WTC11 (cell line): ENCODE measurements around the gene PLAAT3. TPM values are rescaled to one million over a fixed set of nuclear protein-coding genes. Genes with fewer than 3 reads are reported as not detected.

Experiments
- ATAC-seq: fragments of 200-7000 bp; cut with Tn5 transposase; 2 replicates; pipeline ENCODE4 v1.10.0; 2021; ENCODE audit warnings: mild to moderate bottlenecking, moderate library complexity
- CTCF ChIA-PET: fragments of 300-600 bp; sonication (Branson Sonifier 250); formaldehyde crosslinking; loops from one replicate; lab custom pipeline; 2021; ENCODE audit warnings: antibody characterized with exemption; lab: Charles Lee
- POLR2A ChIA-PET: fragments of 350-600 bp; sonication (Branson Sonifier 250); formaldehyde crosslinking; loops from one replicate; lab custom pipeline; 2021; ENCODE audit warnings: antibody characterized with exemption; lab: Charles Lee
- DNase-seq: peaks from one replicate; pipeline ENCODE4 v3.0.0; 2021; ENCODE audit warnings: low spot score
- H3K27ac Mint-ChIP-seq: 2 replicates; pipeline ENCODE4 v1.8.0; 2021; ENCODE audit warnings: mixed read lengths
- H3K27me3 Mint-ChIP-seq: 2 replicates; pipeline ENCODE4 v1.8.0; 2021; ENCODE audit warnings: low read depth, mild to moderate bottlenecking, moderate library complexity, mixed read lengths
- H3K36me3 Mint-ChIP-seq: 2 replicates; pipeline ENCODE4 v1.8.0; 2021; ENCODE audit warnings: mixed read lengths
- H3K4me1 Mint-ChIP-seq: 2 replicates; pipeline ENCODE4 v1.8.0; 2022; ENCODE audit warnings: mixed read lengths
- H3K4me3 Mint-ChIP-seq: 2 replicates; pipeline ENCODE4 v1.8.0; 2021; ENCODE audit warnings: mild to moderate bottlenecking, moderate library complexity, mixed read lengths
- H3K9me3 Mint-ChIP-seq: 2 replicates; pipeline ENCODE4 v1.8.0; 2021; ENCODE audit warnings: mixed read lengths
- ATF1 ChIP-seq: sonication (generic); formaldehyde crosslinking; IDR thresholded peaks from 2 replicates; pipeline ENCODE4 v1.8.1; 2023; ENCODE audit warnings: mild to moderate bottlenecking, moderate library complexity, missing genetic modification reagents
- CBFB ChIP-seq: sonication (generic); formaldehyde crosslinking; IDR thresholded peaks from 2 replicates; pipeline ENCODE4 v1.8.1; 2022; ENCODE audit warnings: mild to moderate bottlenecking, low read depth, missing genetic modification reagents
- CREB1 ChIP-seq: sonication (generic); formaldehyde crosslinking; IDR thresholded peaks from 2 replicates; pipeline ENCODE4 v1.8.0; 2023; ENCODE audit warnings: mild to moderate bottlenecking, missing genetic modification reagents
- FOXJ3 ChIP-seq: sonication (generic); formaldehyde crosslinking; IDR thresholded peaks from 2 replicates; pipeline ENCODE4 v1.9.0; 2021; ENCODE audit warnings: missing genetic modification reagents, mild to moderate bottlenecking, borderline replicate concordance
- FOXK1 ChIP-seq: sonication (generic); formaldehyde crosslinking; IDR thresholded peaks from 2 replicates; pipeline ENCODE4 v1.8.0; 2022; ENCODE audit warnings: mild to moderate bottlenecking, moderate library complexity, missing genetic modification reagents
- FOXP1 ChIP-seq: sonication (generic); formaldehyde crosslinking; IDR thresholded peaks from 2 replicates; pipeline ENCODE4 v1.8.0; 2022; ENCODE audit warnings: missing genetic modification reagents, mild to moderate bottlenecking, moderate library complexity, borderline replicate concordance
- GRHL2 ChIP-seq: fragments of 250-450 bp; sonication (Bioruptor Pico); IDR thresholded peaks from 2 replicates; pipeline ENCODE4 v1.8.0; 2022; ENCODE audit warnings: mild to moderate bottlenecking, moderate library complexity; ENCODE audit not compliant: insufficient replicate concordance, severe bottlenecking
- JUN ChIP-seq: sonication (generic); formaldehyde crosslinking; IDR thresholded peaks from 2 replicates; pipeline ENCODE4 v1.8.0; 2023; ENCODE audit warnings: mild to moderate bottlenecking, missing genetic modification reagents
- NFATC4 ChIP-seq: fragments of 250-450 bp; sonication (Bioruptor Pico); IDR thresholded peaks from 2 replicates; pipeline ENCODE4 v1.9.0; 2021; ENCODE audit warnings: mild to moderate bottlenecking
- NR2C2 ChIP-seq: sonication (generic); formaldehyde crosslinking; IDR thresholded peaks from 2 replicates; pipeline ENCODE4 v1.8.0; 2022; ENCODE audit warnings: mild to moderate bottlenecking, missing genetic modification reagents
- NR3C1 ChIP-seq: sonication (generic); formaldehyde crosslinking; conservative IDR thresholded peaks from 2 replicates; pipeline ENCODE4 v1.8.1; 2023; ENCODE audit warnings: low read depth, mild to moderate bottlenecking, missing genetic modification reagents
- RELA ChIP-seq: sonication (generic); formaldehyde crosslinking; IDR thresholded peaks from 2 replicates; pipeline ENCODE4 v1.8.1; 2022; ENCODE audit warnings: missing genetic modification reagents, mild to moderate bottlenecking, borderline replicate concordance
- SOX15 ChIP-seq: fragments of 250-450 bp; sonication (Bioruptor Pico); IDR thresholded peaks from 2 replicates; pipeline ENCODE4 v1.9.0; 2021; ENCODE audit warnings: mild to moderate bottlenecking
- SP1 ChIP-seq: sonication (generic); formaldehyde crosslinking; conservative IDR thresholded peaks from 2 replicates; pipeline ENCODE4 v1.8.1; 2022; ENCODE audit warnings: missing genetic modification reagents
- TCF7 ChIP-seq: sonication (generic); formaldehyde crosslinking; IDR thresholded peaks from 2 replicates; pipeline ENCODE4 v1.8.0; 2022; ENCODE audit warnings: mild to moderate bottlenecking, low read depth, missing genetic modification reagents, moderate library complexity
- TEAD1 ChIP-seq: sonication (generic); formaldehyde crosslinking; IDR thresholded peaks from 2 replicates; pipeline ENCODE4 v1.8.0; 2022; ENCODE audit warnings: mild to moderate bottlenecking, missing genetic modification reagents
- TEAD4 ChIP-seq: sonication (generic); formaldehyde crosslinking; IDR thresholded peaks from 2 replicates; pipeline ENCODE4 v1.8.0; 2022; ENCODE audit warnings: mild to moderate bottlenecking, missing genetic modification reagents
- ZBTB21 ChIP-seq: sonication (generic); formaldehyde crosslinking; IDR thresholded peaks from 2 replicates; pipeline ENCODE4 v1.8.1; 2023; ENCODE audit warnings: mild to moderate bottlenecking, missing genetic modification reagents, borderline replicate concordance
- ZNF138 ChIP-seq: sonication (generic); formaldehyde crosslinking; conservative IDR thresholded peaks from 2 replicates; pipeline ENCODE4 v1.8.1; 2022; ENCODE audit warnings: mild to moderate bottlenecking, moderate library complexity, missing genetic modification reagents
- ZNF263 ChIP-seq: sonication (generic); formaldehyde crosslinking; IDR thresholded peaks from 2 replicates; pipeline ENCODE4 v1.8.1; 2022; ENCODE audit warnings: low read depth, mild to moderate bottlenecking, moderate library complexity, missing genetic modification reagents
- ZNF416 ChIP-seq: fragments of 250-450 bp; sonication (Bioruptor Pico); IDR thresholded peaks from 2 replicates; pipeline ENCODE4 v1.9.0; 2021; ENCODE audit warnings: mild to moderate bottlenecking, inconsistent platforms
- ZNF423 ChIP-seq: fragments of 250-450 bp; sonication (Bioruptor Pico); IDR thresholded peaks from 2 replicates; pipeline ENCODE4 v2.1.2; 2022; ENCODE audit warnings: mild to moderate bottlenecking, moderate library complexity
- total RNA-seq: library from RNA; stranded (reverse); gene quantifications from 3 replicates; pipeline ENCODE4 v1.2.3, GENCODE V29; 2021
- TF ChIP-seq, protein P1 (sequence below): sonication (generic); formaldehyde crosslinking; conservative IDR thresholded peaks from 2 replicates; pipeline ENCODE4 v1.8.1; 2023; ENCODE audit warnings: mild to moderate bottlenecking, low read depth, missing genetic modification reagents, moderate library complexity
- TF ChIP-seq, protein P2 (sequence below): fragments of 250-450 bp; sonication (Bioruptor Pico); IDR thresholded peaks from 2 replicates; pipeline ENCODE4 v1.9.0; 2021; ENCODE audit warnings: mild to moderate bottlenecking
- TF ChIP-seq, protein P3 (sequence below): sonication (generic); formaldehyde crosslinking; IDR thresholded peaks from 2 replicates; pipeline ENCODE4 v1.8.0; 2022; ENCODE audit warnings: mild to moderate bottlenecking, missing genetic modification reagents
- TF ChIP-seq, protein P4 (sequence below): sonication (generic); formaldehyde crosslinking; IDR thresholded peaks from 2 replicates; pipeline ENCODE4 v1.8.1; 2022; ENCODE audit warnings: mild to moderate bottlenecking, missing genetic modification reagents, moderate library complexity, borderline replicate concordance
- TF ChIP-seq, protein P5 (sequence below): sonication (generic); formaldehyde crosslinking; IDR thresholded peaks from 2 replicates; pipeline ENCODE4 v1.8.1; 2022; ENCODE audit warnings: missing genetic modification reagents, borderline replicate concordance

The PLAAT3 gene
- total RNA-seq, 1 experiment from 2014 or later = 160 TPM

DNA sequence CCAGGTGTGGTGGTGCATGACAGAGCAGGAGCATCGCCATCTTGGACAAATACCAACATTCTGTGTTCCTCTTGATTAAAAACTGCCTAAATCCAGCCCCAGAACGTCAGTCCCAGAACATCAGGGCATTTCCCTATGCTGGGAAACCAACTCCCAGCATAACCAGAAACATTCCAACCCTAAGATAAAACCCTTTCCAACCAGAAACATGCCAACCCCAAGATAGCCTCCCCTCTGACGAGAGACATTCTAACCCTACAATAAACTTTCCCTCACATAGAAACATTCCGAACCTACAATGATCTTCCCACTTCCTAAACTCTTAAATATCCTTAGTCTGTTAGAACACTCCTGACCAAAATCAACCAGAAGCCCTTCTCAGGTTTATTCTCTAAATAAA is 66.1 kb downstream of the PLAAT3 start:
- POLR2A ChIA-PET = no interaction called here
- TF ChIP-seq ZBTB21 (CRISPR knock-in tag) (no peak), NR2C2 (no peak), ZNF263 (CRISPR knock-in tag) (no peak), CBFB (no peak), FOXK1 (CRISPR knock-in tag) (no peak), ZNF138 (CRISPR knock-in tag) (no peak), TEAD4 (no peak), JUN (CRISPR knock-in tag) (no peak), NR3C1 (CRISPR knock-in tag) (no peak), RELA (CRISPR knock-in tag) (no peak), TEAD1 (CRISPR knock-in tag) (no peak), SP1 (CRISPR knock-in tag) (no peak), CREB1 (no peak), FOXP1 (CRISPR knock-in tag) (no peak), ATF1 (CRISPR knock-in tag) (no peak), TCF7 (no peak), ZNF416 (CRISPR knock-in tag) (no peak)
- TF ChIP-seq, protein P1, sequence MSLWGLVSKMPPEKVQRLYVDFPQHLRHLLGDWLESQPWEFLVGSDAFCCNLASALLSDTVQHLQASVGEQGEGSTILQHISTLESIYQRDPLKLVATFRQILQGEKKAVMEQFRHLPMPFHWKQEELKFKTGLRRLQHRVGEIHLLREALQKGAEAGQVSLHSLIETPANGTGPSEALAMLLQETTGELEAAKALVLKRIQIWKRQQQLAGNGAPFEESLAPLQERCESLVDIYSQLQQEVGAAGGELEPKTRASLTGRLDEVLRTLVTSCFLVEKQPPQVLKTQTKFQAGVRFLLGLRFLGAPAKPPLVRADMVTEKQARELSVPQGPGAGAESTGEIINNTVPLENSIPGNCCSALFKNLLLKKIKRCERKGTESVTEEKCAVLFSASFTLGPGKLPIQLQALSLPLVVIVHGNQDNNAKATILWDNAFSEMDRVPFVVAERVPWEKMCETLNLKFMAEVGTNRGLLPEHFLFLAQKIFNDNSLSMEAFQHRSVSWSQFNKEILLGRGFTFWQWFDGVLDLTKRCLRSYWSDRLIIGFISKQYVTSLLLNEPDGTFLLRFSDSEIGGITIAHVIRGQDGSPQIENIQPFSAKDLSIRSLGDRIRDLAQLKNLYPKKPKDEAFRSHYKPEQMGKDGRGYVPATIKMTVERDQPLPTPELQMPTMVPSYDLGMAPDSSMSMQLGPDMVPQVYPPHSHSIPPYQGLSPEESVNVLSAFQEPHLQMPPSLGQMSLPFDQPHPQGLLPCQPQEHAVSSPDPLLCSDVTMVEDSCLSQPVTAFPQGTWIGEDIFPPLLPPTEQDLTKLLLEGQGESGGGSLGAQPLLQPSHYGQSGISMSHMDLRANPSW (CRISPR knock-in tag) = no peak
- TF ChIP-seq, protein P2, sequence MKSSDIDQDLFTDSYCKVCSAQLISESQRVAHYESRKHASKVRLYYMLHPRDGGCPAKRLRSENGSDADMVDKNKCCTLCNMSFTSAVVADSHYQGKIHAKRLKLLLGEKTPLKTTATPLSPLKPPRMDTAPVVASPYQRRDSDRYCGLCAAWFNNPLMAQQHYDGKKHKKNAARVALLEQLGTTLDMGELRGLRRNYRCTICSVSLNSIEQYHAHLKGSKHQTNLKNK = no peak
- TF ChIP-seq, protein P3, sequence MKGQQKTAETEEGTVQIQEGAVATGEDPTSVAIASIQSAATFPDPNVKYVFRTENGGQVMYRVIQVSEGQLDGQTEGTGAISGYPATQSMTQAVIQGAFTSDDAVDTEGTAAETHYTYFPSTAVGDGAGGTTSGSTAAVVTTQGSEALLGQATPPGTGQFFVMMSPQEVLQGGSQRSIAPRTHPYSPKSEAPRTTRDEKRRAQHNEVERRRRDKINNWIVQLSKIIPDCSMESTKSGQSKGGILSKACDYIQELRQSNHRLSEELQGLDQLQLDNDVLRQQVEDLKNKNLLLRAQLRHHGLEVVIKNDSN (CRISPR knock-in tag) = no peak
- TF ChIP-seq, all 79 proteins: peak for 0
- H3K4me1 Mint-ChIP-seq = peaks cover 10% of the 10 kb centered on the region
- no peak overlapping the region for H3K4me3 Mint-ChIP-seq
- CTCF ChIA-PET = no interaction called here
- peaks cover 5% of the 10 kb centered on the region for H3K27me3 Mint-ChIP-seq
- peaks cover 15% of the 10 kb centered on the region for H3K9me3 Mint-ChIP-seq
- DNase-seq = no peak
- H3K27ac Mint-ChIP-seq = no peak overlapping the region
- no peak for ATAC-seq
- H3K36me3 Mint-ChIP-seq = peaks cover 5% of the 10 kb centered on the region

DNA sequence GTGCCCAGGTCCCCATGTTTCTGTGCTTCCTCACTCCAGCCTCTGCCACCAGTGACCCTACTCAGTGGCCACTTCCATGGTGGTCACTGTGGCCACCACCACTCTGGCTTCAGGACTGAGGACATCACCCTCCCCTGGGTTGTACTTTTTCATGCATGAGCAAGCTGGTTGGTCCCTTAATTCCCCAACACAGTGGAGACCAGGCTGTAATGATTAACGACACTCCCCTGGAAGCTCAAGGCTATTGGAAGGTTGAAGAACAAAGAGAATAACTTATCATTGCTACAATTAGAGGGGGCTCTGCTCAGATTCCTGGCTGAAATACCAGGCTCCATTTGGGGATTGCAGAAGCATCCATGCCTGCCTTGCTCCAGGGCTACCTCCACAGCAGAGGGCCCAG is 67.2 kb downstream of the PLAAT3 start:
- DNase-seq = no peak
- no peak overlapping the region for H3K27ac Mint-ChIP-seq
- H3K4me3 Mint-ChIP-seq = no peak overlapping the region
- H3K9me3 Mint-ChIP-seq = peaks cover 15% of the 10 kb centered on the region
- H3K36me3 Mint-ChIP-seq = peaks cover 5% of the 10 kb centered on the region
- CTCF ChIA-PET = no interaction called here
- H3K27me3 Mint-ChIP-seq = peaks cover 5% of the 10 kb centered on the region
- POLR2A ChIA-PET = interaction anchor here (0.5 kb wide), 1 partner anchor 10 kb away, joined by 3 read pairs; no protein-coding TSS in a partner anchor
- ATAC-seq = no peak
- TF ChIP-seq NFATC4 (CRISPR knock-in tag) (no peak), CREB1 (no peak), ZNF423 (CRISPR knock-in tag) (no peak), ATF1 (CRISPR knock-in tag) (no peak), RELA (CRISPR knock-in tag) (no peak), GRHL2 (CRISPR knock-in tag) (no peak), SP1 (CRISPR knock-in tag) (no peak), FOXJ3 (no peak), ZNF263 (CRISPR knock-in tag) (no peak), SOX15 (CRISPR knock-in tag) (no peak)
- TF ChIP-seq, protein P4, sequence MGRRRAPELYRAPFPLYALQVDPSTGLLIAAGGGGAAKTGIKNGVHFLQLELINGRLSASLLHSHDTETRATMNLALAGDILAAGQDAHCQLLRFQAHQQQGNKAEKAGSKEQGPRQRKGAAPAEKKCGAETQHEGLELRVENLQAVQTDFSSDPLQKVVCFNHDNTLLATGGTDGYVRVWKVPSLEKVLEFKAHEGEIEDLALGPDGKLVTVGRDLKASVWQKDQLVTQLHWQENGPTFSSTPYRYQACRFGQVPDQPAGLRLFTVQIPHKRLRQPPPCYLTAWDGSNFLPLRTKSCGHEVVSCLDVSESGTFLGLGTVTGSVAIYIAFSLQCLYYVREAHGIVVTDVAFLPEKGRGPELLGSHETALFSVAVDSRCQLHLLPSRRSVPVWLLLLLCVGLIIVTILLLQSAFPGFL = no peak
- TF ChIP-seq, protein P3 (CRISPR knock-in tag) = no peak
- TF ChIP-seq, protein P5, sequence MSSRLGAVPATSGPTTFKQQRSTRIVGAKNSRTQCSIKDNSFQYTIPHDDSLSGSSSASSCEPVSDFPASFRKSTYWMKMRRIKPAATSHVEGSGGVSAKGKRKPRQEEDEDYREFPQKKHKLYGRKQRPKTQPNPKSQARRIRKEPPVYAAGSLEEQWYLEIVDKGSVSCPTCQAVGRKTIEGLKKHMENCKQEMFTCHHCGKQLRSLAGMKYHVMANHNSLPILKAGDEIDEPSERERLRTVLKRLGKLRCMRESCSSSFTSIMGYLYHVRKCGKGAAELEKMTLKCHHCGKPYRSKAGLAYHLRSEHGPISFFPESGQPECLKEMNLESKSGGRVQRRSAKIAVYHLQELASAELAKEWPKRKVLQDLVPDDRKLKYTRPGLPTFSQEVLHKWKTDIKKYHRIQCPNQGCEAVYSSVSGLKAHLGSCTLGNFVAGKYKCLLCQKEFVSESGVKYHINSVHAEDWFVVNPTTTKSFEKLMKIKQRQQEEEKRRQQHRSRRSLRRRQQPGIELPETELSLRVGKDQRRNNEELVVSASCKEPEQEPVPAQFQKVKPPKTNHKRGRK (CRISPR knock-in tag) = no peak
- H3K4me1 Mint-ChIP-seq = peaks cover 11% of the 10 kb centered on the region
